ENCODE measurements around the gene FOXN3. TPM values are rescaled to one million over a fixed set of nuclear protein-coding genes. Genes with fewer than 3 reads are reported as not detected.

The FOXN3 gene
- total RNA-seq, 2 donors from 2014 or later: 46.8 to 72.6 TPM

DNA sequence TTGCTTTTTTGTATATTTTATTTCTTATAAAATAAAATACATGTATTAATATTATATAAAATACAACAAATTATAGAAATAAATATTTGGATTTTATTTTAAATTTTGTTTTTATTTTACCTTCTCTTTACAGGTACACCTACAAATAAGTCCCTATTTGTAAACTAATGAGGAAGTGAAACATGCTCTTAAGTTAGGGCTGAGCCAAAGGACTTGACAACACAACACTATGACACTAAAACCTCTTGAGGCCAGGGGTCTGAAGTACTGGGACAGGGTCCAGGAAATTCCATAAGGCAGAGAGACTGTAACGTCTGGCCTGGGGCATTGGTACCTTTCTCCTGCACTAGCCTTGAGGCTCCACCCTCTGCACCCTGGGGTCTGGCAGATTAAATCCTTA is 293.2 kb downstream of the FOXN3 start:
- Histone ChIP-seq H3K4me1 (no peaks in the 10 kb centered on the region), H3K36me3 (no peaks in the 10 kb centered on the region), H3K4me3 (no peak overlapping the region), H3K9me3 (no peaks in the 10 kb centered on the region), H3K27me3 (no peaks in the 10 kb centered on the region), H3K27ac (no peak overlapping the region), H3K9ac (ENCODE audit: low read depth in 2 of 2, low read length in 2 of 2) (no peak overlapping the region)
- TF ChIP-seq, protein P1, sequence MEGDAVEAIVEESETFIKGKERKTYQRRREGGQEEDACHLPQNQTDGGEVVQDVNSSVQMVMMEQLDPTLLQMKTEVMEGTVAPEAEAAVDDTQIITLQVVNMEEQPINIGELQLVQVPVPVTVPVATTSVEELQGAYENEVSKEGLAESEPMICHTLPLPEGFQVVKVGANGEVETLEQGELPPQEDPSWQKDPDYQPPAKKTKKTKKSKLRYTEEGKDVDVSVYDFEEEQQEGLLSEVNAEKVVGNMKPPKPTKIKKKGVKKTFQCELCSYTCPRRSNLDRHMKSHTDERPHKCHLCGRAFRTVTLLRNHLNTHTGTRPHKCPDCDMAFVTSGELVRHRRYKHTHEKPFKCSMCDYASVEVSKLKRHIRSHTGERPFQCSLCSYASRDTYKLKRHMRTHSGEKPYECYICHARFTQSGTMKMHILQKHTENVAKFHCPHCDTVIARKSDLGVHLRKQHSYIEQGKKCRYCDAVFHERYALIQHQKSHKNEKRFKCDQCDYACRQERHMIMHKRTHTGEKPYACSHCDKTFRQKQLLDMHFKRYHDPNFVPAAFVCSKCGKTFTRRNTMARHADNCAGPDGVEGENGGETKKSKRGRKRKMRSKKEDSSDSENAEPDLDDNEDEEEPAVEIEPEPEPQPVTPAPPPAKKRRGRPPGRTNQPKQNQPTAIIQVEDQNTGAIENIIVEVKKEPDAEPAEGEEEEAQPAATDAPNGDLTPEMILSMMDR (IDR thresholded peaks at IDR 0.05): no peak
- DNase-seq: no peak
- intact Hi-C loops (cut with DNase I): no loop called here

DNA sequence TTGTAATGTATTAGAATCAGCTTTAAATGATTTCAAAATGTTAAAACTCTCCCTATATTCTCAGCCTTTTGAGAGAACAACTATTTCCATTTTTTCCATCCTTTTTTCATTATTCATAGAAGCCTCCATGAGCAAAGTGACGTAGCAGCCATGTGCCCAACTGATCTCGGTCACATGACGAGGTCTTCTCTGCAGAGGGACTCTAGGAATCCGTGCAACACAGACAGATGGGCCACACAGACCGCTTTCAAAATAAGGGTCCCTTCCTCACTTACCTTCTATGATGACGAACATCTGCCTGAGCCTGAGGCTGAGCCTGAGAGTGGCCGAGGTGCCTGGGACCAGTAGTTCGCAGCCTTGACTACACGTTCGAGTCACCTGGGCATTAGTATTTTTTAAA is 293.8 kb downstream of the FOXN3 start:
- no peak for DNase-seq
- no peak overlapping the region for H3K4me3 ChIP-seq
- H3K4me1 ChIP-seq: no peaks in the 10 kb centered on the region
- intact Hi-C loops (cut with DNase I): no loop called here
- TF ChIP-seq, protein P1 (IDR thresholded peaks at IDR 0.05): no peak
- H3K9me3 ChIP-seq: no peaks in the 10 kb centered on the region
- H3K36me3 ChIP-seq: no peaks in the 10 kb centered on the region
- H3K27me3 ChIP-seq: no peaks in the 10 kb centered on the region
- H3K9ac ChIP-seq (ENCODE audit: low read depth in 2 of 2, low read length in 2 of 2): no peak overlapping the region
- H3K27ac ChIP-seq: no peak overlapping the region

DNA sequence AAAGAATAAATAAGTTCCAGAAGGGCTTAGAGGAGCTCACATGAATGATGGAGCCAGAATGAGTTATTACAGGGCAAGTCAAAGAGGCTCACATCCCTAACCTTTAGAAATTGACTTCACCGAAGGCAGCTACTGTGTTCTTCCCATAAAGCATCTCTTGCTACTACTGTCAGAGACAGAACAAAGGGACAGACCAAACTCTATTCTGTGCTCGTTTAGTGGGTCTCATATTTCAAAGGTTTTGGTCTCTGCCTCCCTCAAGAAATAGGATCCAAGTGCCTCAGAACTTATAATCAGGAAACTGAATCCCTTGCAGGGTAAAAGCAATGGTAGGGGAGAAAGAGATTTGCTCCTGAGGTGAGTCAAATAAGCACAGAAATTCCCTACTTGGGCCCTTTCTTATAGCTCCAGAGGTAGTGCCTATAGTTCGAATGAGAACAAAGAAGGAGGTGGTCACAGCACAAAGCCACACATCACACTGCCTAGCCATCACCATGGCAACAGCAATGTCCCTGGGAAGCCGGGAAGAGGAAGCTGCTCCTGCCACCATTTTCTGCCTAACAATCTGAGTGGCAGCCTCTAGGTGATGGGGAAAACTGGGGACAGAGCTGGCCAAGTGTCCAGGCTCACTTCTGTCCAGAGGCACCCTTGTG is 294.9 kb downstream of the FOXN3 start:
- intact Hi-C loops (cut with DNase I): no loop called here
- Histone ChIP-seq H3K9me3 (no peaks in the 10 kb centered on the region), H3K9ac (ENCODE audit: low read depth in 2 of 2, low read length in 2 of 2) (no peak overlapping the region), H3K4me3 (no peak overlapping the region), H3K4me1 (no peaks in the 10 kb centered on the region), H3K27me3 (no peaks in the 10 kb centered on the region), H3K27ac (no peak overlapping the region), H3K36me3 (no peaks in the 10 kb centered on the region)
- TF ChIP-seq, protein P1 (IDR thresholded peaks at IDR 0.05): no peak
- DNase-seq: no peak

DNA sequence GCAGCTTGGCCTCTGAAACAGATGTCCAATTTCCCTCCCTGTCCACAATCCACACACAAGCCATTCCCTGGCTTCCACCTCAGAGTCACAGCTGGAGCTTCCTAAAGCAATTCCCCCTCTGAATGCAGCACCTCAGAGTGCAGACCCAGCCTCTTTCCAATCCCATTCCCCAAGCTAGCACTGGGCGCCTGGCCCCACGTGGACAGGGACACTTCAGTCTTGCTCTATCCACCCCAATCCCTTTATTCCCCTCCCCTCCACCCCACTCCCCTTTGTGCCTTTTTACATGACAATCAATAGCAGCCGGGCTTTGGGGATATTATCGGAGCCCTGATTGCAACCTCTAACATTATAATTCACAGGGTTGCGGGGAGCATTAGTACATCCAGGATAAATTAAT is 300.0 kb downstream of the FOXN3 start:
- Histone ChIP-seq H3K27me3 (no peaks in the 10 kb centered on the region), H3K4me1 (no peaks in the 10 kb centered on the region), H3K9me3 (no peaks in the 10 kb centered on the region), H3K9ac (ENCODE audit: low read depth in 2 of 2, low read length in 2 of 2) (no peak overlapping the region), H3K36me3 (no peaks in the 10 kb centered on the region), H3K27ac (no peak overlapping the region), H3K4me3 (no peak overlapping the region)
- TF ChIP-seq, protein P1 (IDR thresholded peaks at IDR 0.05): no peak
- DNase-seq: no peak
- intact Hi-C loops (cut with DNase I): no loop called here

DNA sequence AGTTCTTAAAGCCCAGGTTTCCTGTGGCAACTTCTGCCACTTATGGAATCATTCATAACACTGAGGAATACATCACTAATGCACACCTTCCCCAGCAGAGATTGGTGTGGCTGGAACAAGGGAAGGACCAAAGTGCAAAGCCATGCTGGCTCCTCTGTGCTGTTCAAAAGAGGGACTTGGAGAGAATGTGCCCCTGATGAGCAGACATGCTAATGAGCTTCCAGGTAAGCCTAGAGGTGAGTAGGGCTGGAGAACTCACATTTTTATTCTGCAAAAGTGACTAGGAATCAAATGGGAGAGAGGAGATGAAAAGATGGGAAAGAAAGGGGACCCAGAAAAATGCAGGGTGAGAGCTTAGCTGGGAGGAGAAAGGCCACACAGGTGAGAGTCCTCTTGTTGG is 302.9 kb downstream of the FOXN3 start:
- TF ChIP-seq, protein P1 (IDR thresholded peaks at IDR 0.05): no peak
- Histone ChIP-seq H3K9ac (ENCODE audit: low read depth in 2 of 2, low read length in 2 of 2) (no peak overlapping the region), H3K27me3 (no peaks in the 10 kb centered on the region), H3K9me3 (no peaks in the 10 kb centered on the region), H3K4me3 (no peak overlapping the region), H3K4me1 (no peaks in the 10 kb centered on the region), H3K27ac (no peak overlapping the region), H3K36me3 (no peaks in the 10 kb centered on the region)
- no peak for DNase-seq
- intact Hi-C loops (cut with DNase I): no loop called here

Measured in colonic mucosa (tissue), 4 donors.